A549 treated with CORT108297 at 1 μM for 4 hours (cell line): ENCODE measurements around the gene TBC1D3C. TPM values are rescaled to one million over a fixed set of nuclear protein-coding genes. Genes with fewer than 3 reads are reported as not detected.

ENCODE experiments used
- total RNA-seq: library from RNA; stranded (reverse); fragments of 200-300 nt; extraction: Qiagen RNA extraction; gene quantifications from 5 replicates; pipeline ENCODE4 v1.2.3, GENCODE V29; 2022

TBC1D3C gene
- total RNA-seq = not detected in 5 replicates

DNA sequence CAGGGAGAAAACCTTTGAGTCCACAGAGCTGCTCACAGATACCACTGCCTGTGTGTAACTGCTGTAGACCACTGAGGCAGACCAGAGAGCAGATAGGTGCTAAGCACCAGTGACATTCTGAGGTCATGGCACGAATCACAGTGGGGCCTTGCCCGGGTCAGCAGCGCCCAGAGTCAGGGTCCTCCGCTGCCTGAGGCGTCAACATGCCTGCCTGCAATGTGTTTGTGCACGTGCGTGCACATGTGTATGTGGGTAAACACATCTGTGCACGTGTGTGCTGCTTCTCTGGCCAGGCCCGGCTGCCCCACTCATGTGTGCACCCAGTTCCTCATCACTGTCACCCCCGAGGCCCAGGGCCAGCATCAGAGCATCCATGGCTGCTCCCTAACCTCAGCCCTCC, at the start of gene TBC1D3C:
Gene TBC1D3C, minus strand, starts transcription at position 101 of the 400 bp plus-strand sequence. CDS start 1,568 bp downstream, outside the sequence.

Other genes with a start within 250 kb of the TBC1D3C start
- gene TBC1D3K, start 144.2 kb downstream of the TBC1D3C start, total RNA-seq = not detected in 5 replicates
- 9.0 to 14.5 TPM (median 12.6 TPM) in 5 replicates for gene TBC1D3L, start 79.6 kb downstream of the TBC1D3C start, total RNA-seq
- 0.05 to 0.16 TPM (median 0.10 TPM) in 4 of 5 replicates, not detected in the other for gene TBC1D3D, start 64.7 kb downstream of the TBC1D3C start, total RNA-seq
- not detected in 5 replicates for gene TBC1D3E, start 59.3 kb upstream of the TBC1D3C start, total RNA-seq
- gene TBC1D3, start 123.9 kb upstream of the TBC1D3C start, total RNA-seq = not detected in 5 replicates
- gene MRPL45, start 228.5 kb upstream of the TBC1D3C start, total RNA-seq = 59.4 to 67.6 TPM (median 62.0 TPM) in 5 replicates